Adipose tissue (tissue), 3 donors: ENCODE data around the gene AKNA. TPM values are rescaled to one million over a fixed set of nuclear protein-coding genes. Genes with fewer than 3 reads are reported as not detected.
A peak's percentile ranks its signal among the peaks of the same experiment; 100 is the strongest.

Experiments used
- H3K27ac ChIP-seq: one replicate; pipeline ENCODE4 v1.5.1; 2013; ENCODE audit warnings: low read depth, low read length
- WGBS, 3 donors: extraction: QIAGEN DNeasy Blood & Tissue Kit; methylation state at CpG; one replicate each; pipeline ENCODE4 v1.1.7; 2013; 5-methylcytosine and 5-hydroxymethylcytosine counted together
- polyA plus RNA-seq, 3 donors: library from polyadenylated mRNA; stranded (reverse); fragments of 200-250 nt; gene quantifications; one replicate each; pipeline ENCODE4 v1.2.3, GENCODE V29; 2013
- donor health status: healthy with polysubstance abuse.
- donor health status: Bipolar disorder and iron deficiency.
- donor health status: healthy.

The AKNA gene
- polyA plus RNA-seq, 3 donors: 10.3 to 25.5 (median 22.3) TPM

GRCh38 chr9:114385397-114386181 lies 2.2 kb downstream of the AKNA start:
- peak overlapping the region; percentile 72 for H3K27ac ChIP-seq
- WGBS, 3 donors: 32 to 74% (median 37%) methylated on average over 11 of the region's 11 CpGs

GRCh38 chr9:114384836-114385396 lies 2.9 kb downstream of the AKNA start:
- 66 to 84% (median 67%) methylated on average over 7 of the region's 7 CpGs for WGBS, 3 donors

GRCh38 chr9:114384341-114384740 lies 3.4 kb downstream of the AKNA start:
- H3K27ac ChIP-seq: no peak overlapping the region
- 17 to 55% (median 35%) methylated on average over 1 of the region's 1 CpG for WGBS, 3 donors

More at GRCh38 chr9:114384836-114385396, 2.9 kb downstream of the AKNA start:
- H3K27ac ChIP-seq: peak overlapping the region; percentile 72

GRCh38 chr9:114383521-114384231 lies 4.1 kb downstream of the AKNA start:
- H3K27ac ChIP-seq: peak overlapping the region; percentile 63
- 33 to 67% (median 37%) methylated on average over 8 of the region's 8 CpGs for WGBS, 3 donors

- WGBS, 3 donors: 32 to 69% (median 34%) methylated on average over 17 of the region's 17 CpGs
- H3K27ac ChIP-seq: peak overlapping the region; percentile 63
Observed at GRCh38 chr9:114382699-114383520, 4.9 kb downstream of the AKNA start.

GRCh38 chr9:114378883-114379282 lies 8.9 kb downstream of the AKNA start:
- WGBS, 3 donors: 90 to 95% (median 95%) methylated on average over 5 of the region's 5 CpGs
- no peak overlapping the region for H3K27ac ChIP-seq

GRCh38 chr9:114378016-114378415 lies 9.8 kb downstream of the AKNA start:
- WGBS, 3 donors: 90 to 94% (median 92%) methylated on average over 8 of the region's 8 CpGs

GRCh38 chr9:114376586-114377445 lies 11.0 kb downstream of the AKNA start:
- WGBS, 3 donors: 89 to 93% (median 91%) methylated on average over 19 of the region's 19 CpGs
- H3K27ac ChIP-seq: no peak overlapping the region

More at GRCh38 chr9:114378016-114378415, 9.8 kb downstream of the AKNA start:
- H3K27ac ChIP-seq: no peak overlapping the region

- WGBS, 3 donors: 84 to 89% (median 87%) methylated on average over 9 of the region's 9 CpGs
- no peak overlapping the region for H3K27ac ChIP-seq
Observed at GRCh38 chr9:114375386-114376175, 12.2 kb downstream of the AKNA start.

- WGBS, 3 donors: 63 to 84% (median 73%) methylated on average over 9 of the region's 9 CpGs
- no peak overlapping the region for H3K27ac ChIP-seq
Observed at GRCh38 chr9:114374936-114375335, 12.8 kb downstream of the AKNA start.

GRCh38 chr9:114373960-114374730 lies 13.6 kb downstream of the AKNA start:
- WGBS, 3 donors: 86 to 90% (median 90%) methylated on average over 16 of the region's 16 CpGs
- H3K27ac ChIP-seq: no peak overlapping the region

GRCh38 chr9:114372921-114373448 lies 14.8 kb downstream of the AKNA start:
- peak overlapping the region; percentile 79 for H3K27ac ChIP-seq
- WGBS, 3 donors: 18 to 59% (median 19%) methylated on average over 7 to 9 of the region's 9 CpGs

- WGBS, 3 donors: 10 to 55% (median 10%) methylated on average over 13 to 14 of the region's 14 CpGs
- H3K27ac ChIP-seq: peak overlapping the region; percentile 79
Observed at GRCh38 chr9:114371973-114372917, 15.5 kb downstream of the AKNA start.

GRCh38 chr9:114371343-114371944 lies 16.3 kb downstream of the AKNA start:
- 57 to 76% (median 67%) methylated on average over 7 of the region's 7 CpGs for WGBS, 3 donors
- H3K27ac ChIP-seq: no peak overlapping the region

GRCh38 chr9:114370968-114371320 lies 16.8 kb downstream of the AKNA start:
- H3K27ac ChIP-seq: no peak overlapping the region
- 53 to 72% (median 53%) methylated on average over 4 of the region's 4 CpGs for WGBS, 3 donors
